NOMO-1 treated with DMSO at 0.1 percent for 48 hours (cell line): ENCODE results near the gene SNX22.

Experiments used
- DNase-seq: peaks from one replicate; lab custom pipeline; 2025; ENCODE audit not compliant: unreplicated experiment; lab: John Stamatoyannopoulos, UW

The SNX22 gene

GRCh38 chr15:64193971-64194370 lies 42.4 kb downstream of the SNX22 start:
- DNase-seq = no peak

- no peak for DNase-seq
Measured at GRCh38 chr15:64197425-64197824, 45.9 kb downstream of the SNX22 start.

DNA sequence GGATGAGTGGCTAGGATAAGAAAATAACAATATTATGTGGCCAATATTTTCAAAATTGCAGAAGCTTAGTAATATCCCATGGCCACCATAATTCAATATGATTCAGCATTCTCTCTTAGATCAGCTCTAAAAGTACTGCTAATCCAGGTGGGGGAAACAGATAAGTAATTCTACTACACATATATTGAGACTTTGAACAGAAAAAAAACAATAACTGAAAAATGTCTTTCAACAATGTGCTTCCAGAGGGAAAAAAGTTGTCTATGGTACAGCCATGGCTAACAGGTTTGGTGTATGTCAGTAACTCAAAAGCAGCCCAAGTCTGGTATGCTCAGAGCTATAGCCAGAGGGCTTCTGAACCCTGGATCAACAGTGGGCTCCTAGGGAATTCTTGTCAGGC lies 53.7 kb downstream of the SNX22 start:
- no peak for DNase-seq
